Measurements from ENCODE around the gene DYNC1I1.

The DYNC1I1 gene

DNA sequence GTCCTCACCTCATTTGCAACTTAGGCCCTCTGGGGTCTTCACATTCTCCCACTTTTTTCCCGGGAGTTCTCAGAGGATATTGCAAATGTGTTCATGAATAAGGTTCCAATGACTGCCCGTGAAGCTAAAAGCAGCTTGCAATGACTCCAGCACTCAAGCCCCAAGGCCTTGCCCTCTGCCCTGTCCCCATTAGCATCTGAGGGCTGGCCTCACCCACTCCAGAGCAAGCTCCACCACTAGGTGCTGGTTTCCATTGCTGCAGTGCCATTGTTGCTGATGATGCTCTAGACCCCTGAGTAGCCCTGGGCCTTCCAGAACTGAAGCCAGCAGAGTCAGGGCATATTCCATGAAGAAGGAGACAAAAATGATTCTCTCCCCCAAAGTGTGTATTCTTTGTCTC is 236.8 kb downstream of the DYNC1I1 start:
- H3K4me3 Mint-ChIP-seq: no peak overlapping the region
- H3K4me1 Mint-ChIP-seq: peaks cover 30% of the 10 kb centered on the region
- H3K9me3 Mint-ChIP-seq: no peaks in the 10 kb centered on the region
- no peak overlapping the region for H3K27ac Mint-ChIP-seq
- H3K36me3 Mint-ChIP-seq (ENCODE audit: low read depth): no peaks in the 10 kb centered on the region
- peaks cover 4% of the 10 kb centered on the region for H3K27me3 Mint-ChIP-seq (ENCODE audit: low read depth)
- TF ChIP-seq, protein P1, sequence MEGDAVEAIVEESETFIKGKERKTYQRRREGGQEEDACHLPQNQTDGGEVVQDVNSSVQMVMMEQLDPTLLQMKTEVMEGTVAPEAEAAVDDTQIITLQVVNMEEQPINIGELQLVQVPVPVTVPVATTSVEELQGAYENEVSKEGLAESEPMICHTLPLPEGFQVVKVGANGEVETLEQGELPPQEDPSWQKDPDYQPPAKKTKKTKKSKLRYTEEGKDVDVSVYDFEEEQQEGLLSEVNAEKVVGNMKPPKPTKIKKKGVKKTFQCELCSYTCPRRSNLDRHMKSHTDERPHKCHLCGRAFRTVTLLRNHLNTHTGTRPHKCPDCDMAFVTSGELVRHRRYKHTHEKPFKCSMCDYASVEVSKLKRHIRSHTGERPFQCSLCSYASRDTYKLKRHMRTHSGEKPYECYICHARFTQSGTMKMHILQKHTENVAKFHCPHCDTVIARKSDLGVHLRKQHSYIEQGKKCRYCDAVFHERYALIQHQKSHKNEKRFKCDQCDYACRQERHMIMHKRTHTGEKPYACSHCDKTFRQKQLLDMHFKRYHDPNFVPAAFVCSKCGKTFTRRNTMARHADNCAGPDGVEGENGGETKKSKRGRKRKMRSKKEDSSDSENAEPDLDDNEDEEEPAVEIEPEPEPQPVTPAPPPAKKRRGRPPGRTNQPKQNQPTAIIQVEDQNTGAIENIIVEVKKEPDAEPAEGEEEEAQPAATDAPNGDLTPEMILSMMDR (IDR thresholded peaks at IDR 0.05; ENCODE audit: unreplicated experiment in 3 of 3): no peak

GRCh38 chr7:96013836-96014235 is 241.5 kb downstream of the DYNC1I1 start:
- TF ChIP-seq, protein P1 (IDR thresholded peaks at IDR 0.05; ENCODE audit: unreplicated experiment in 3 of 3): no peak
- H3K27ac Mint-ChIP-seq: peak overlapping the region; percentile 90 to 93 (median 91)
- H3K27me3 Mint-ChIP-seq (ENCODE audit: low read depth): peaks cover 4% of the 10 kb centered on the region
- H3K36me3 Mint-ChIP-seq (ENCODE audit: low read depth): no peaks in the 10 kb centered on the region
- no peak overlapping the region for H3K4me3 Mint-ChIP-seq
- no peaks in the 10 kb centered on the region for H3K9me3 Mint-ChIP-seq
- peaks cover 40% of the 10 kb centered on the region for H3K4me1 Mint-ChIP-seq

DNA sequence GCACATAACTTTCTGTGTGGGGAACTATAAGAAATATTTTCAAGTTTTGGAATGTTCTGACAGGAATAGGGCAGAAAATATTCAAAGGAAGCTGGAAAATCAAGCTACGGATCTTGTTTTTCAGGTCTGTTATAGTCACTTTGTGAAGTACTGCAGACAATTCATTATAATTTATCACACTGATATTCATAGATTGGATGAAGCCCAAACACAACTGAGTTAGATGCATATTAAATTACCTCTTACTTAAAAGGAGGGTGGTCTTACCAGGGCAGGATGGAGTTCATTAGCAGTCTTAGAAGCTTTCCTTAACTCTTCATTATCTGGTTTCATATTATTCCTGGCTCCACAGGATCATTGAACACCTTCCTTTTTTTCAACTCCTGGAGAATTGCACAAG is 242.3 kb downstream of the DYNC1I1 start:
- no peaks in the 10 kb centered on the region for H3K36me3 Mint-ChIP-seq (ENCODE audit: low read depth)
- H3K9me3 Mint-ChIP-seq: no peaks in the 10 kb centered on the region
- peaks cover 36% of the 10 kb centered on the region for H3K4me1 Mint-ChIP-seq
- TF ChIP-seq, protein P1 (IDR thresholded peaks at IDR 0.05; ENCODE audit: unreplicated experiment in 3 of 3): no peak
- H3K4me3 Mint-ChIP-seq: peak overlapping the region in 1 of 3 experiments; percentile 14
- no peaks in the 10 kb centered on the region for H3K27me3 Mint-ChIP-seq (ENCODE audit: low read depth)
- H3K27ac Mint-ChIP-seq: peak overlapping the region; percentile 90 to 93 (median 91)

- H3K36me3 Mint-ChIP-seq (ENCODE audit: low read depth): no peaks in the 10 kb centered on the region
- peaks cover 36% of the 10 kb centered on the region for H3K4me1 Mint-ChIP-seq
- H3K27ac Mint-ChIP-seq: peak overlapping the region; percentile 70 to 91 (median 90)
- peaks cover 3% of the 10 kb centered on the region for H3K9me3 Mint-ChIP-seq
- no peaks in the 10 kb centered on the region for H3K27me3 Mint-ChIP-seq (ENCODE audit: low read depth)
- TF ChIP-seq, protein P1 (IDR thresholded peaks at IDR 0.05; ENCODE audit: unreplicated experiment in 3 of 3): no peak
- H3K4me3 Mint-ChIP-seq: no peak overlapping the region
These were observed 243.8 kb downstream of the DYNC1I1 start for GRCh38 chr7:96016056-96016586.

DNA sequence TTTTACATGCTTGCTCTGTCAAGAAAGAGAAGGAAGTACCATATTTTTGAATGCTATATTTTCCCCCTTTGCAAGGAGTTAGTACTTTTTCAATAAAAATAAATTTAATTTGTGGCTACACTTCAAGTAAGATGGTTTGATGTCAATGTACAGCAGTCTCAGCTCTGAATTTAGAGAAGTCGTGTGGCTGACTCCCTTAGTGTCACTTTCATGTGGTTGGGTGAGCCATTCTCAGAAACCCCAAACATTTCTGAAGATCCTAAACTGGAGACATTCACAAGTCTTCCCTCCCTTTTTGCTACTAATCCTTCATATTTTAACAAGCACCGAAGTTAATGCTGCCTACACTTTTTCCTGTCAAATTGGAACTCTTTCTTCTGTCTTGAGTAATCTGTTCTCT is 244.4 kb downstream of the DYNC1I1 start:
- peaks cover 3% of the 10 kb centered on the region for H3K9me3 Mint-ChIP-seq
- no peak overlapping the region for H3K4me3 Mint-ChIP-seq
- TF ChIP-seq, protein P1 (IDR thresholded peaks at IDR 0.05; ENCODE audit: unreplicated experiment in 3 of 3): no peak
- H3K27ac Mint-ChIP-seq: peak overlapping the region; percentile 70 to 91 (median 76)
- no peaks in the 10 kb centered on the region for H3K27me3 Mint-ChIP-seq (ENCODE audit: low read depth)
- H3K36me3 Mint-ChIP-seq (ENCODE audit: low read depth): no peaks in the 10 kb centered on the region
- H3K4me1 Mint-ChIP-seq: peaks cover 36% of the 10 kb centered on the region

DNA sequence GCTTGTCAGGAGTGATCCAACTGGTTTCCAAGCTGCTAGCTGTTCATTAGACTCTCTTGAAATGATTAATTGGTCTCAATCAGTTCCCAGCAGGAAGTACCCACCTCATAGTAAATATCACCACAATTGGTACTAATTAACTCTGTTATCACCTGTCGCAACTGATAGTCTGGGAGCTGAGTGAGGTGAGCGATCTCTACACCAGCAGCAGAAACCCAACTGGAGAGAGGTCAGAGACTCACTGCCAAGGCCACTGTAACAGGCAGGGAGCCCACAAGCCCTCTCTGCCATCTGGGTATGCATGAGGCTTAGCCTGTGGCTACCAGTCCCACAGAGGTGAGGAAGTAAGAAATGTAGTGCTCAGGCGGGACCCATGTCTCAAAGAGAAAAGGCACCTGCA is 245.5 kb downstream of the DYNC1I1 start:
- H3K36me3 Mint-ChIP-seq (ENCODE audit: low read depth): no peaks in the 10 kb centered on the region

More for the DNA sequence above, 245.5 kb downstream of the DYNC1I1 start:
- Mint-ChIP-seq H3K27me3 (ENCODE audit: low read depth) (no peaks in the 10 kb centered on the region), H3K27ac (no peak overlapping the region), H3K4me3 (no peak overlapping the region), H3K9me3 (peaks cover 3% of the 10 kb centered on the region), H3K4me1 (peaks cover 36% of the 10 kb centered on the region)
- TF ChIP-seq, protein P1 (IDR thresholded peaks at IDR 0.05; ENCODE audit: unreplicated experiment in 3 of 3): no peak
